HG03108 (cell line): ENCODE measurements around the gene SEMA3A.

Experiments
- ATAC-seq: cut with Tn5 transposase; IDR thresholded peaks from one replicate; pipeline ENCODE4 v1.9.1; 2021; ENCODE audit warnings: moderate library complexity; ENCODE audit not compliant: unreplicated experiment

The SEMA3A gene

DNA sequence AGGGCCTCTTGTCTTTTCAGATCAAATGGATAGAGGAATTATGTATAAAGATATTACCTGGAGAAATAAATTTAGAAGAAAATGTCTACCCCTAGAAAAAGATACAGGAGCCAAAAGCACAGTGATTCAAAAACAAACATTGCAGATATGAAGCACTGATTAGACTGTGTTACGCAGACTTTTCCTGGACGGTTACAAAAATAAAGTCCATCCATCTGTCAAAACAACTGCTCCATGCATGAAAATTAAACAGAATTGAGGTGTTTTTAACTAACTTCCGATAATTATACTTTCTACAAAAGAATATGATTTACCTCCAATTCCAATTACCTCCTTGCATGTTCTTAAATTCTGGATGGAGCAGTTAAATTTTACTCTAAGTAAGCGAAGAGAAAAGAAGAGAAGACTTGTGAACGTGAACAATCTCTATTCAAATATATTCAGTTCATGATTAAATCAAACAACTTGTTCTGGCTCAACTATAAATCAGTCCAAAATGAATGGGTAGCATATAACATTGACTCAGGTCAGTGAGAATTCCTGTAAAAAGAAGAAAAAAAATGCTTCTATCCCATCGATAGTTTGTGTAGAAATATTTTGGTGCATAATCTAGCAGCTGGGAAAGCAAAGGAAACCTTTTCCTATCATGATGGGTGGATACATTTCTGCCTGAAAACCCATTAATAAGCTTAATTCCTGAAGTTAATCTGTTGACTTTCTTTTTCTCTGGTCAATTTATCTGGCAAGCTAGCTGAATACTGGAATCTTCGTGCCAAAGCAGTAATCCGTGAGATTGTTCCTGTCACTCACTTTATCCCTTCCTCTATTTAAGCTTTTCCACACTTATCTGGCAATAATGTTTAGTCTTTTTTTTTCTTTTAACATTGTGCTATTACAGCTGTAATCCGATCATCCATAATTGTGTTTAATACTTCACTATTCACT is 80.4 kb downstream of the SEMA3A start:
- no peak for ATAC-seq

DNA sequence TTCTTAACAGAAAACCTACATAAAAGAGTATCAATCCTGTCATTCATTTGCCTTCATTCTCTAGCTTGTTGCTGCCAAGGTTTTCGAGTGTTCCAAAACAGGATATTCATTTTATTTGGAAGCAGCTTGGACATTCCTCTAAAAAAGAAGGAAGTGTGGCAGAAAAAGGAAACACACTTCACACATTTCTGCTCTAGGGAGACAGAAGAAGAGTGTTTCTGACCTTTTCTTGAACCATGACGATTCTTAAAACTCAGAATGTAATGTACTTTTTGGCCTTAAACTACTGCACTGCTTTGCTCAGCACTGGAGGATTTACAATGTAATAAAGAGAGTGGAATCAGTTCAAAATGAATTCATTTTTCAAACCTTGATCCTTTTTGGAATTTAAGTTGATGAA is 81.3 kb downstream of the SEMA3A start:
- ATAC-seq = no peak

- no peak for ATAC-seq
Observed at GRCh38 chr7:84112771-84113170, 81.8 kb downstream of the SEMA3A start.

DNA sequence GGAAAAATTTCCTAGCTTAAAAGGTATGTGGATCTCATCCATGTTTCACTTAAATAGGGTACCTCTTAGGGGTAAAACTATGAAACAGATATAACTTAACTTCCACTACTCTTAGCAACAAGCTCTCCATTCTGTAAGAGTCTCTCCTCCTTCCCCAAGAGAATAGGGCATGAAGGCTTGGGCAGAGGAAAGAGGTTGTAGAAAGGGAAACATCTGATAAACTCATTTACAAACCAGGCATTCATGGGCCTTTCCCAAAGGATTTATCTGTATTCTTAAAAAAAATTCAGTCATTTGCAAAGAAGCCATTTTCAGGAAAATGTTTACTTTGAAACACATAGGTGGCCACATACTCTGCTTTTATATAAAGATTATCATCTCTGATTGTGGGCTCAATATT is 82.7 kb downstream of the SEMA3A start:
- no peak for ATAC-seq

GRCh38 chr7:84110400-84110799 is 84.2 kb downstream of the SEMA3A start:
- no peak for ATAC-seq

DNA sequence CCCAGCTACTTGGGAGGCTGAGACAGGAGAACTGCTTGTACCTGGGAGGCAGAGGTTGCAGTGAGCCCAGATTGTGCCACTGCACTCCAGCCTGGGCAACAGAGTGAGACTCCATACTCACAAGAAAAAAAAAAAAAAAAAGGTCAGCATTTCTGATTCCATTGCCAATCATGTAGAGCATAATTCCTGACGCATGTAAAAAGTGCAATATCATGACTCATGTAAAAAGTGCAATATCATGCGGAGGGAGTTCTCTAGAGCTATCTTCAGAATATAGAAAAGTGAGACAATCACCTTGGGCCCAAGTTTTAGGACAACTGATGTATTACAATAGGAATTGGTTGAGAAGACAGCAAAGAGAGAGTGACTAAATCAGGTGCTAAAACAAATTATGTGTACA is 85.8 kb downstream of the SEMA3A start:
- ATAC-seq = no peak

DNA sequence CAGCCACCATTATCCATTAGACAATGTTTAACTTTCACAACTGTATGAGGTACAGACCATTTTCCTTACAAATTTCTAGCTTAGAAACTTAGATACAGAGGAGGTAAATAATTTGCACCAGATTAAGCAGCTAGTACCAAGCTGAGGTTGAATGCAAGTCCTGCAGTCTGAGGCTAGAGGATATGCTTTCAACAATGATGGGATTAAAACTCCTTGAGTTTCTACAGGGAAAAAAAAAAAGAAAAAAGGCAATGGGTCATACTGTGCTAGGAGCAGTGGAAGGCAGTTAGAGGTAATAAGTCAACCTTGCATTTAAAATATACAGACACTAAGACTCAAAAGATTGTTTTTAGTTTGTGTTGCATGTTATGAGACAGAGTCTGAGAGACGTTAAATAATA is 86.5 kb downstream of the SEMA3A start:
- ATAC-seq = no peak

DNA sequence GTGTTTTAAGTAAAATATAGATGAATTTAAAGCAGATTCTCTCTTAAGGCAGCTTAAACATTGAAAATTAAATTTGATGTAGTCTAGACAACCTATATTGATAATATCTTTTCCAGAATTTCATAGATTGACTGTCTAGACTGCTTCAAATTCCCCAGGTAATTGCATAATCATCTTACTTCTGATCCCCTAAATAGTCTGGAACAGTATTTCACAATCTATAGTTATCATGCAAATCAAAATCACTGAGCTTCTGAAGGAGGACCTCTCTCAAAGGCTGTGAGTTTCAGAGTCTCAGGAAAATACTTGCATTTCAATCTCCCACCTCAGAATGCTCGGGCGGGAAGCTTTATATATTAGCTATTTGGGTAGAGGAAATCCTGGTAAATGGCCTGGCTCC is 87.3 kb downstream of the SEMA3A start:
- ATAC-seq = no peak

- ATAC-seq = no peak
Observed at GRCh38 chr7:84106291-84106690, 88.3 kb downstream of the SEMA3A start.

GRCh38 chr7:84105586-84105985 is 89.0 kb downstream of the SEMA3A start:
- no peak for ATAC-seq

DNA sequence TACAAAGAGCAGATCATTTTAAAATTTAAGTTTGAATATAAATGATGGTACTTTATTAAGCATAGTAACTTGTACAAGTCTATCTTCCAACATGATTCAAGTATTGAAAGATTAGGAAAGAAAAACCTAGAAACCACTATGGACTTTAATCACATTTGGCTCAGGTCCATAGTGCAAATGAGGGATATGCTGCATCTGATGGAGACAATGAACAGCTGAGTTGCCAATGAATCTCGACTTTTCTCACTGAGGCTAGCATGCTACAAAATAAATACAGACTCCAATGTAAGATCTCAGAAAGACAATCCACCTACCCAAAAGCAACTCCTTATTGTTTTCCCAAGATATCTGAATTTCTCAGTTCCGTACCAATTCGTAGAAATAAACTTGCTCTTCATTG is 89.8 kb downstream of the SEMA3A start:
- no peak for ATAC-seq

DNA sequence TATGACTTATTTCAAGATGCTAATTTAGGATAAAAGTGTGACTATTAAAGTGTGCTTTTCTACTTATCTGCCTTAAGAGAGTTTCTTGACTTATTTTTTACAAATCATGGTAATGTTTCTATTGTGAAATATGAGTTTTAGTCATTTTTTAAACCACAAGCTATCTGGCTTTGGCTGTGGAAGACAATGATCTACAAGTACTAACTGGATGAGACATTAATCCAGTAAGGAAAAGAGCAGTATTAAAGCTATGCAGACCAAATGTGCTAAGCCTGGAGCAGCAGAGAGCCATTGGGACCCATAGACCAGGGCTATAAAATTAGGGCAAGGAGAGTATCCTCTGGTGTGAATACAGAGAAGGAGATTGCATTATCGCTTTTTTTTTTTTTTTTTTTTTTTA is 92.4 kb downstream of the SEMA3A start:
- ATAC-seq = no peak

- no peak for ATAC-seq
Observed at GRCh38 chr7:84100866-84101265, 93.7 kb downstream of the SEMA3A start.

GRCh38 chr7:84095971-84096370 is 98.6 kb downstream of the SEMA3A start:
- no peak for ATAC-seq

DNA sequence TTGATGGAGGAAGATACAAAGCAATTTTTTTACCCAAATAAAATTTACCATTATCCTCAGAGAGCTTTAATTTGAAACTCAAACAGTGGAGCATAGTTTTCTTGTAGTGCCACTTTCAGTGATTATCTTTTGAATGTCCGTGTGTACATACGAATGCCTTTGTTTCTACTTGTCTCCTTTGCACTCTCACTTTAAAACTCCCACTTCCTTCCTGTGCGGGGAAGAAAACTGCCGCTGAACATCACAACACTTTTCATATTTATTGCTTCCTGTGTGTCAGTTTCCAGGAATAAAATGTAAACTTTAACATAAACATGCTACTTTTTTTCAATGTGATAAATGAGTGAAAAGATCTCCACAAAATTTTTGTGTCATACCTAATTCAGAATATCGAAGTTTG is 102.4 kb downstream of the SEMA3A start:
- ATAC-seq = no peak

DNA sequence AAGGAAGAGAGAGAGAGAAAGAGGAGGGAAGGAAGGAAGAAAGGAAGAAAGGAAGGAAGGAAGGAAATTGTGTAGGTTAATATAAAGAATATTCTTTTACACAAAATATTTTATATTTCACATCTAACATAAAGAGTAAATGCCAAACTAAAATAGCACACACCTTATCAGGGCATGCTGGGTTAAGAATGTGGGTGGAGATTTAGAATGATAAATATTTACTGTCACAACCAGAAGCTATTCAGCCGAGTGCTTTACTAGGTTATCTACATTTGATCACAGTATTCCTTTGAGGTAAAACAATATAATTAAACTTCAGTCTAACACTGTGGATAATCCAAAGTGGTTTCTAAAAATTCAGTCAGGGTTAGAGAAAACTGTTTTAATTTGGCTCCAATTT is 103.3 kb downstream of the SEMA3A start:
- no peak for ATAC-seq

GRCh38 chr7:84088802-84089201 is 105.8 kb downstream of the SEMA3A start:
- no peak for ATAC-seq

DNA sequence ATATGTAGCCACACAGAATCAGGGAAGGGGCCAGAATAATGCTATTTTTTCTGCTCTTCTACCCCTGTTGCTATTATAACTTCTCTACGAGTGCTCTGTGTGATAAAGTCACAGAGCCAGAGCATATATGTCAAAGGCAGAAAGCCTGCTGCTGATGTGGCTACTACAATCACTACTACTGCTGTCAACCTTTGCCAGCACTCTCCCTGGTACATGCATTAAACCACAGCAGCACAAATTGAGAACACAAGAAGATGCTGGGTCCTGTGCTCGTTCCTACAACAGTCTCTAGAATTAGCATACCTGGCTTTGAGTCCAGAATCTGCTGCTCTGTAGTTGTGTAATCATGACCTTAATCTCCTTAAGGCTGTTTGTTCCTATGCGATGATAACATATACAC is 108.6 kb downstream of the SEMA3A start:
- ATAC-seq = no peak

DNA sequence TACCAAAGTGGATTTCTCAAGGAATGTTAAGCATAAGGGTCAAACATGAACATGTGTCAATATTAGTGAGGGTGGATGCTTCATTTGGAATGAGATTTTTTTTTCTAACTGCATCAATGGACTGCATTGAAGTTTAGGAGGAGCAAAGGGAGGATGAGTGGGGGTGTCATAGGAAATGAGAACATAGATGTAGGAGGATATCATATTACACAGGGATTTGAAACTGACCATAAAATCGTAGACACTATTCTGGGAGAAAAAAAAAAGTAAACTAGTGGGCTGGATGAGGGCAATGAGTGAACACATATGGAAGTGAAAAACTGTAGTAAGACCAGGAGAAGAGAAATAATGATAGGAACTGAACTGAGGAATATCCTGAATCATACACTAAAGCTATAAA is 109.4 kb downstream of the SEMA3A start:
- no peak for ATAC-seq

GRCh38 chr7:84083846-84084245 is 110.7 kb downstream of the SEMA3A start:
- ATAC-seq = no peak

- ATAC-seq = no peak
Observed at GRCh38 chr7:84081973-84082522, 112.5 kb downstream of the SEMA3A start.

DNA sequence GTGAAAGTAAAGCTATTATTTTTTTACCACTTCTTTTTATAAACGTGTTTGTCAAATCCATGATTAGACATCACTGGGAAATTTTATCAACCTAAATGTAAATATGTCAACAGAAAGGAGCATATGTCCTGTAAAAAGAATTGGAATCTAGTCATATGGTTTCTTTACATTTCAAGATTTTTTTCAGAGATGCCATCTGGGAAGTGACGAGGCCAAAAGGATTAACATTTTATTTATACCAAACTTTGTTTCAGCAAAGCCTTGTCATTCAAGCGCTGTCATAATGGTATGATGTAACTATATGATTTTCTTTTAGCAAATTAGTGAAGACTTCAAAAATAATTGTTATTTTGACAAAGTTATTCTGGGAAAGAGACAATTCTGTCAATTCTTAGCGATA is 117.3 kb downstream of the SEMA3A start:
- no peak for ATAC-seq

- ATAC-seq = no peak
Observed at GRCh38 chr7:84076219-84076618, 118.4 kb downstream of the SEMA3A start.
